ENCODE data around the gene FBXO39. TPM values are rescaled to one million over a fixed set of nuclear protein-coding genes. Genes with fewer than 3 reads are reported as not detected.
"Not testable (repeated sequence)": the region's sequence is repeated elsewhere in the genome, so short reads cannot be mapped to it uniquely, and the experiment has no call there.

Gene FBXO39
- total and polyA plus RNA-seq, 7 experiments from 2014 or later, result 0.27 to 7.4 (median 0.43) TPM

- CTCF ChIA-PET, result interaction anchor here (0.5 to 0.9 kb wide), 2 partner anchors 11 to 146 kb away, joined by 3 to 4 read pairs; no protein-coding TSS in a partner anchor
- Mint-ChIP-seq H3K4me1 (peaks cover 41 to 70% (median 51%) of the 10 kb centered on the region in 7 donors), H3K27me3 (no peaks in the 10 kb centered on the region), H3K4me3 (peak overlapping the region; percentile 45 to 99 (median 86)), H3K36me3 (peaks cover 10 to 64% (median 46%) of the 10 kb centered on the region in 5 donors), H3K9me3 (peaks cover 0 to 2% (median 0%) of the 10 kb centered on the region in 11 donors), H3K27ac (peak overlapping the region; percentile 34 to 100 (median 85))
- Histone ChIP-seq H3K27ac (ENCODE audit: low read depth, low read length) (peak overlapping the region; percentile 37), H3K4me3 (ENCODE audit: low read length) (no peak overlapping the region), H3K36me3 (ENCODE audit: control insufficient read depth in 2 of 3, insufficient read depth in 3 of 3, low read length in 3 of 3) (peaks cover 7 to 46% (median 16%) of the 10 kb centered on the region in 3 experiments), H3K4me1 (ENCODE audit: control insufficient read depth in 2 of 2, insufficient read depth in 2 of 2, low read length in 2 of 2) (peaks cover 29 to 34% of the 10 kb centered on the region in 2 donors), H3K27me3 (ENCODE audit: control insufficient read depth in 2 of 2, insufficient read depth in 2 of 2, low read length in 2 of 2) (no peaks in the 10 kb centered on the region), H3K9me3 (ENCODE audit: control insufficient read depth in 2 of 3, low read length in 3 of 3) (no peaks in the 10 kb centered on the region)
- ATAC-seq (no peak), DNase-seq (no peak)
- intact Hi-C loops (cut with micrococcal nuclease), result loop anchor here (2.0 to 10.0 kb wide), 5 partner anchors 85 to 257 kb away; partner anchors contain the start of genes RNASEK (in 2 of the 2), C17orf100 (in 1 of the 2) and MED31 (in 1 of the 2)
- POLR2A ChIA-PET, result no interaction called here
Measured at GRCh38 chr17:6757747-6758146, 18.3 kb upstream of the FBXO39 start.

- no peak for DNase-seq
- POLR2A ChIA-PET, result no interaction called here
- no peak overlapping the region for H3K4me3 ChIP-seq (ENCODE audit: low read length)
- Mint-ChIP-seq H3K4me1 (peaks cover 19 to 72% (median 27%) of the 10 kb centered on the region in 7 donors), H3K27me3 (no peaks in the 10 kb centered on the region), H3K9me3 (peaks cover 11 to 24% (median 15%) of the 10 kb centered on the region in 11 donors), H3K27ac (no peak overlapping the region), H3K4me3 (no peak overlapping the region), H3K36me3 (peaks cover 43 to 95% (median 86%) of the 10 kb centered on the region in 5 donors)
- ATAC-seq, result no peak
- H3K36me3 ChIP-seq (ENCODE audit: control insufficient read depth in 2 of 3, insufficient read depth in 3 of 3, low read length in 3 of 3), result peaks cover 28 to 84% (median 28%) of the 10 kb centered on the region in 3 experiments
- peaks cover 11 to 16% of the 10 kb centered on the region in 2 donors for H3K4me1 ChIP-seq (ENCODE audit: control insufficient read depth in 2 of 2, insufficient read depth in 2 of 2, low read length in 2 of 2)
- intact Hi-C loops (cut with micrococcal nuclease), result no loop called here
- H3K27me3 ChIP-seq (ENCODE audit: control insufficient read depth in 2 of 2, insufficient read depth in 2 of 2, low read length in 2 of 2), result no peaks in the 10 kb centered on the region
- peaks cover 0 to 5% (median 0%) of the 10 kb centered on the region in 3 experiments for H3K9me3 ChIP-seq (ENCODE audit: control insufficient read depth in 2 of 3, low read length in 3 of 3)
- H3K27ac ChIP-seq (ENCODE audit: low read depth, low read length), result no peak overlapping the region
- CTCF ChIA-PET, result no interaction called here
Measured at GRCh38 chr17:6761779-6762178, 14.2 kb upstream of the FBXO39 start.

- Mint-ChIP-seq H3K27ac (no peak overlapping the region), H3K4me1 (peaks cover 0 to 26% (median 5%) of the 10 kb centered on the region in 7 donors), H3K4me3 (no peak overlapping the region), H3K27me3 (peaks cover 0 to 4% (median 0%) of the 10 kb centered on the region in 5 donors), H3K9me3 (peaks cover 18 to 81% (median 63%) of the 10 kb centered on the region in 11 donors), H3K36me3 (peaks cover 77 to 99% (median 97%) of the 10 kb centered on the region in 5 donors)
- DNase-seq (no peak), ATAC-seq (no peak)
- Histone ChIP-seq H3K27ac (ENCODE audit: low read depth, low read length) (no peak overlapping the region), H3K4me1 (ENCODE audit: control insufficient read depth in 2 of 2, insufficient read depth in 2 of 2, low read length in 2 of 2) (no peaks in the 10 kb centered on the region), H3K36me3 (ENCODE audit: control insufficient read depth in 2 of 3, insufficient read depth in 3 of 3, low read length in 3 of 3) (peaks cover 60 to 98% (median 63%) of the 10 kb centered on the region in 3 experiments), H3K4me3 (ENCODE audit: low read length) (no peak overlapping the region), H3K27me3 (ENCODE audit: control insufficient read depth in 2 of 2, insufficient read depth in 2 of 2, low read length in 2 of 2) (no peaks in the 10 kb centered on the region), H3K9me3 (ENCODE audit: control insufficient read depth in 2 of 3, low read length in 3 of 3) (peaks cover 0 to 43% (median 8%) of the 10 kb centered on the region in 3 experiments)
- ChIA-PET CTCF (interaction anchor here (0.8 kb wide), 1 partner anchor 11 kb away, joined by 3 read pairs; no protein-coding TSS in a partner anchor), POLR2A (no interaction called here)
- intact Hi-C loops (cut with micrococcal nuclease), result no loop called here
Measured at GRCh38 chr17:6768447-6768846, 7.6 kb upstream of the FBXO39 start.

- Mint-ChIP-seq H3K4me1 (peaks cover 0 to 14% (median 5%) of the 10 kb centered on the region in 7 donors), H3K36me3 (peaks cover 55 to 91% (median 76%) of the 10 kb centered on the region in 5 donors), H3K27me3 (peaks cover 0 to 26% (median 9%) of the 10 kb centered on the region in 5 donors), H3K4me3 (no peak overlapping the region), H3K27ac (no peak overlapping the region), H3K9me3 (peaks cover 18 to 93% (median 66%) of the 10 kb centered on the region in 11 donors)
- peaks cover 38 to 67% (median 51%) of the 10 kb centered on the region in 3 experiments for H3K36me3 ChIP-seq (ENCODE audit: control insufficient read depth in 2 of 3, insufficient read depth in 3 of 3, low read length in 3 of 3)
- peaks cover 0 to 63% (median 13%) of the 10 kb centered on the region in 3 experiments for H3K9me3 ChIP-seq (ENCODE audit: control insufficient read depth in 2 of 3, low read length in 3 of 3)
- intact Hi-C loops (cut with micrococcal nuclease), result no loop called here
- no peak for DNase-seq
- no peaks in the 10 kb centered on the region for H3K27me3 ChIP-seq (ENCODE audit: control insufficient read depth in 2 of 2, insufficient read depth in 2 of 2, low read length in 2 of 2)
- no peak overlapping the region for H3K27ac ChIP-seq (ENCODE audit: low read depth, low read length)
- H3K4me3 ChIP-seq (ENCODE audit: low read length), result no peak overlapping the region
- H3K4me1 ChIP-seq (ENCODE audit: control insufficient read depth in 2 of 2, insufficient read depth in 2 of 2, low read length in 2 of 2), result no peaks in the 10 kb centered on the region
- ATAC-seq, result no peak
- CTCF ChIA-PET, result no interaction called here
- POLR2A ChIA-PET, result no interaction called here
Measured at GRCh38 chr17:6772016-6772415, 4.0 kb upstream of the FBXO39 start.

- Histone ChIP-seq H3K36me3 (ENCODE audit: control insufficient read depth in 2 of 3, insufficient read depth in 3 of 3, low read length in 3 of 3) (peaks cover 18 to 38% (median 28%) of the 10 kb centered on the region in 3 experiments), H3K9me3 (ENCODE audit: control insufficient read depth in 2 of 3, low read length in 3 of 3) (peaks cover 0 to 45% (median 5%) of the 10 kb centered on the region in 3 experiments)
- POLR2A ChIA-PET; H3K27me3 ChIP-seq (ENCODE audit: control insufficient read depth in 2 of 2, insufficient read depth in 2 of 2, low read length in 2 of 2); ATAC-seq; H3K4me1 ChIP-seq (ENCODE audit: control insufficient read depth in 2 of 2, insufficient read depth in 2 of 2, low read length in 2 of 2); H3K27ac ChIP-seq (ENCODE audit: low read depth, low read length); CTCF ChIA-PET; intact Hi-C loops (cut with micrococcal nuclease); DNase-seq; H3K4me3 ChIP-seq (ENCODE audit: low read length): not testable (repeated sequence)
- Mint-ChIP-seq H3K27ac (peak overlapping the region in 1 of 9 donors; percentile 1), H3K4me3 (peak overlapping the region in 1 of 10 donors; percentile 46), H3K9me3 (peaks cover 18 to 92% (median 56%) of the 10 kb centered on the region in 11 donors), H3K27me3 (peaks cover 0 to 55% (median 35%) of the 10 kb centered on the region in 5 donors), H3K36me3 (peaks cover 48 to 92% (median 60%) of the 10 kb centered on the region in 5 donors), H3K4me1 (peaks cover 0 to 11% (median 6%) of the 10 kb centered on the region in 7 donors)
Measured at GRCh38 chr17:6774906-6775305, 1.1 kb upstream of the FBXO39 start.

GRCh38 chr17:6779411-6779810 lies 3.4 kb downstream of the FBXO39 start:
- Mint-ChIP-seq H3K4me3 (no peak overlapping the region), H3K27me3 (peaks cover 8 to 76% (median 55%) of the 10 kb centered on the region in 5 donors), H3K36me3 (peaks cover 14 to 80% (median 26%) of the 10 kb centered on the region in 5 donors), H3K27ac (peak overlapping the region in 2 of 9 donors; percentile 22 to 54), H3K9me3 (peaks cover 9 to 83% (median 56%) of the 10 kb centered on the region in 11 donors), H3K4me1 (peaks cover 0 to 9% (median 6%) of the 10 kb centered on the region in 7 donors)
- POLR2A ChIA-PET, result no interaction called here
- ATAC-seq, result no peak
- no peak overlapping the region for H3K27ac ChIP-seq (ENCODE audit: low read depth, low read length)
- intact Hi-C loops (cut with micrococcal nuclease), result no loop called here
- no peaks in the 10 kb centered on the region for H3K4me1 ChIP-seq (ENCODE audit: control insufficient read depth in 2 of 2, insufficient read depth in 2 of 2, low read length in 2 of 2)
- peaks cover 0 to 25% (median 5%) of the 10 kb centered on the region in 3 experiments for H3K9me3 ChIP-seq (ENCODE audit: control insufficient read depth in 2 of 3, low read length in 3 of 3)
- CTCF ChIA-PET, result no interaction called here
- DNase-seq, result no peak
- no peaks in the 10 kb centered on the region for H3K36me3 ChIP-seq (ENCODE audit: control insufficient read depth in 2 of 3, insufficient read depth in 3 of 3, low read length in 3 of 3)
- no peaks in the 10 kb centered on the region for H3K27me3 ChIP-seq (ENCODE audit: control insufficient read depth in 2 of 2, insufficient read depth in 2 of 2, low read length in 2 of 2)
- no peak overlapping the region for H3K4me3 ChIP-seq (ENCODE audit: low read length)

Data from naive thymus-derived CD4-positive, alpha-beta T cell (primary cell).